ENCODE measurements around the gene DCTPP1.

DNA sequence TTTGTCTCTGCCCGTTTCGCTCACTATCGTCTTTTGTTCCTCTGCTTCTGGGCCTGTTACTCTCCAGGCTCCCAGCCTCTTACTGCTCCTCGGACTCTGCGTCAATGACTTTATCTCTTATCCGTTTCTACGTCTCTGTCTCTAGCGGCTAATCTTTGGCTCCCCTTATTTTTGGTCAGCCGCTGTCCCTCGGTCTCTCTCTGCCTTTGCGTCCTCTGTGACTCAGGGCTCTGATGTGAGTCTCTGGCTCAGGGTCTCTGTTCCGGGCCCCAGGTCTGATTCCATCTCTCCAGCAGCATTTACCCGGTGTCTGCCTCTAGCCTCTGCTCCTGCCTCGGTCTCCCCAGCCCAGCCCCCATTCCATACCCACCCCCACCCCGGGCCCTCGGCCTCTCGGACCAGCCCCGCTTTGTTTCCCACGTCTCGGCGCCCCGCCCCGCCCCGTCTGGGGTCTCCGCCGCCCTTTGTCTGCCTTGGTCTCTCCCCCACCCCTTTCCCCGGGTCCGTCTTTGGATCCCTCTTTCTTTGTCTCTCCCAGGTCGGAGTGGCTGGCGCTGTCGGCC, 35.2 kb downstream of the DCTPP1 start:
- TF ChIP-seq TOX (CRISPR knock-in tag; IDR thresholded peaks at IDR 0.05; ENCODE audit: borderline replicate concordance) (no peak), PATZ1 (CRISPR knock-in tag; IDR thresholded peaks at IDR 0.05; ENCODE audit: borderline replicate concordance) (no peak), ZNF8 (CRISPR knock-in tag; IDR thresholded peaks at IDR 0.05) (no peak), ZFP3 (CRISPR knock-in tag; IDR thresholded peaks at IDR 0.05) (no peak), PPARA (CRISPR knock-in tag; IDR thresholded peaks at IDR 0.05; ENCODE audit: borderline replicate concordance) (no peak), CSDC2 (CRISPR knock-in tag; IDR thresholded peaks at IDR 0.05) (no peak)
